IMR-90 (cell line): Measurements from ENCODE around the gene LRRC8B. TPM values are rescaled to one million over a fixed set of nuclear protein-coding genes. Genes with fewer than 3 reads are reported as not detected.

ENCODE experiments used
- ATAC-seq: fragments of 200-7000 bp; cut with Tn5 transposase; 2 replicates; pipeline ENCODE4 v1.9.1; 2020; ENCODE audit warnings: low read depth, mild to moderate bottlenecking, moderate library complexity
- BruUV-seq: library from RNA; stranded (reverse); fragments of 400-500 nt; replicated peaks from 2 replicates; lab custom pipeline; 2021; lab: Mats Ljungman, UMichigan
- CTCF ChIA-PET: fragments of 300-600 bp; formaldehyde crosslinking; extraction: SDS; loops from one replicate; lab custom pipeline; 2021; ENCODE audit warnings: antibody characterized with exemption; lab: Yijun Ruan, JAX
- POLR2A ChIA-PET: fragments of 300-600 bp; sonication (Branson Sonifier 250); formaldehyde crosslinking; loops from one replicate; lab custom pipeline; 2022; ENCODE audit warnings: antibody characterized with exemption; ENCODE audit not compliant: unreplicated experiment; lab: Charles Lee
- DNase-seq: peaks from one replicate; pipeline ENCODE4 v3.0.0; 2013
- H2AFZ ChIP-seq: replicated peaks from 2 replicates; pipeline ENCODE3; 2013; ENCODE audit warnings: low read length, mild to moderate bottlenecking; ENCODE audit not compliant: poor library complexity
- H2AK5ac ChIP-seq: 2 replicates; pipeline ENCODE4 v1.6.1; 2013; ENCODE audit warnings: low read depth, low read length, inconsistent platforms
- H2AK9ac ChIP-seq: replicated peaks from 2 replicates; pipeline ENCODE3; 2013; ENCODE audit warnings: mild to moderate bottlenecking, low read depth, low read length, moderate library complexity; ENCODE audit not compliant: poor library complexity
- H2BK120ac ChIP-seq: 2 replicates; pipeline ENCODE4 v1.6.1; 2013; ENCODE audit warnings: low read depth, low read length, inconsistent platforms
- H2BK15ac ChIP-seq: 3 replicates; pipeline ENCODE4 v1.6.1; 2013; ENCODE audit warnings: low read depth, low read length, inconsistent platforms
- H2BK20ac ChIP-seq: 2 replicates; pipeline ENCODE4 v1.6.1; 2013; ENCODE audit warnings: low read depth, mild to moderate bottlenecking, inconsistent platforms, low read length, moderate library complexity
- H2BK5ac ChIP-seq: 2 replicates; pipeline ENCODE4 v1.6.1; 2013; ENCODE audit warnings: mild to moderate bottlenecking, low read depth, low read length, inconsistent platforms; ENCODE audit not compliant: poor library complexity, severe bottlenecking
- H3K14ac ChIP-seq: replicated peaks from 2 replicates; pipeline ENCODE4 v1.6.1; 2013; ENCODE audit warnings: low read depth, low read length, inconsistent platforms
- H3K18ac ChIP-seq: 2 replicates; pipeline ENCODE4 v1.6.1; 2013; ENCODE audit warnings: low read depth, low read length, control low read depth
- H3K23ac ChIP-seq: 2 replicates; pipeline ENCODE4 v1.6.1; 2013; ENCODE audit warnings: low read depth, low read length, inconsistent platforms
- H3K27ac ChIP-seq: 2 replicates; pipeline ENCODE4 v1.5.1; 2013; ENCODE audit warnings: mild to moderate bottlenecking, control low read depth, low read length; ENCODE audit not compliant: insufficient read depth
- H3K27me3 ChIP-seq: 2 replicates; pipeline ENCODE4 v1.6.1; 2013; ENCODE audit warnings: low read length; ENCODE audit not compliant: control insufficient read depth, insufficient read depth
- H3K36me3 ChIP-seq: 2 replicates; pipeline ENCODE4 v1.6.1; 2013; ENCODE audit warnings: low read length, mixed read lengths; ENCODE audit not compliant: control insufficient read depth, insufficient read depth
- H3K4ac ChIP-seq: 2 replicates; pipeline ENCODE4 v1.6.1; 2013; ENCODE audit warnings: low read depth, low read length, inconsistent platforms
- H3K4me1 ChIP-seq: 2 replicates; pipeline ENCODE4 v1.6.1; 2013; ENCODE audit warnings: low read length, mixed read lengths; ENCODE audit not compliant: control insufficient read depth, insufficient read depth
- H3K4me2 ChIP-seq: 2 replicates; pipeline ENCODE4 v1.6.1; 2013; ENCODE audit warnings: low read depth, mild to moderate bottlenecking, control low read depth, low read length, moderate library complexity
- H3K4me3 ChIP-seq: 2 replicates; pipeline ENCODE4 v1.5.1; 2013; ENCODE audit warnings: low read depth, mild to moderate bottlenecking, control low read depth, low read length, moderate library complexity; ENCODE audit not compliant: insufficient read depth
- H3K56ac ChIP-seq: 2 replicates; pipeline ENCODE4 v1.6.1; 2013; ENCODE audit warnings: low read length, inconsistent platforms; ENCODE audit not compliant: insufficient read depth; ENCODE audit errors: extremely low read depth
- H3K79me1 ChIP-seq, 2 experiments: 2 replicates each; pipeline ENCODE4 v1.6.1; 2013; ENCODE audit warnings: low read length in 2 of 2, inconsistent platforms in 1 of 2, low read depth in 1 of 2
- H3K9ac ChIP-seq: 2 replicates; pipeline ENCODE4 v1.6.1; 2013; ENCODE audit warnings: low read depth, low read length, control low read depth
- H3K9me1 ChIP-seq: 2 replicates; pipeline ENCODE4 v1.6.1; 2013; ENCODE audit warnings: low read length, inconsistent platforms; ENCODE audit not compliant: insufficient read depth
- H3K9me3 ChIP-seq: 2 replicates; pipeline ENCODE4 v1.6.1; 2013; ENCODE audit warnings: low read length; ENCODE audit not compliant: control insufficient read depth, insufficient read depth
- H4K20me1 ChIP-seq: 2 replicates; pipeline ENCODE4 v1.6.1; 2013; ENCODE audit warnings: low read length, inconsistent platforms; ENCODE audit not compliant: insufficient read depth
- H4K5ac ChIP-seq: 2 replicates; pipeline ENCODE4 v1.6.1; 2013; ENCODE audit warnings: mild to moderate bottlenecking, low read depth, low read length, control low read depth
- H4K8ac ChIP-seq, 2 experiments: 2 replicates each; pipeline ENCODE4 v1.6.1; 2013; ENCODE audit warnings: low read depth in 2 of 2, low read length in 2 of 2, control low read depth in 1 of 2, inconsistent platforms in 1 of 2
- H4K91ac ChIP-seq: 2 replicates; pipeline ENCODE4 v1.6.1; 2013; ENCODE audit warnings: low read depth, low read length, inconsistent platforms; ENCODE audit not compliant: insufficient read depth
- BHLHE40 ChIP-seq: fragments of 150-350 bp; IDR thresholded peaks from 2 replicates; pipeline ENCODE4 v1.6.1; 2016; ENCODE audit warnings: mild to moderate bottlenecking, low read depth, low read length
- CHD1 ChIP-seq: IDR thresholded peaks from 2 replicates; pipeline ENCODE4 v1.6.1; 2012; ENCODE audit warnings: low read depth, low read length, improper control_type of control experiment
- CTCF ChIP-seq: conservative IDR thresholded peaks from 2 replicates; pipeline ENCODE4 v1.5.1; 2012; ENCODE audit warnings: mild to moderate bottlenecking, low read depth, low read length, improper control_type of control experiment
- FOS ChIP-seq: fragments of 150-350 bp; IDR thresholded peaks from 2 replicates; pipeline ENCODE4 v1.6.1; 2016; ENCODE audit warnings: low read depth, low read length
- MAZ ChIP-seq: IDR thresholded peaks from 2 replicates; pipeline ENCODE4 v1.6.1; 2012; ENCODE audit warnings: low read depth, mild to moderate bottlenecking, low read length, improper control_type of control experiment, moderate library complexity, borderline replicate concordance
- POLR2A ChIP-seq: IDR thresholded peaks from 2 replicates; pipeline ENCODE4 v1.6.1; 2012; ENCODE audit warnings: mild to moderate bottlenecking, low read depth, low read length
- dilution Hi-C: fragments of 300-500 bp; cut with HindIII; formaldehyde crosslinking; loops from one replicate; pipeline ENCODE4 v1.14.3; 2018; ENCODE audit warnings: low sequenced_read_pairs; ENCODE audit not compliant: unreplicated experiment
- in situ Hi-C: fragments of 300-500 bp; cut with MboI; formaldehyde crosslinking; loops from 3 replicates; pipeline ENCODE4 v1.14.3; 2019; ENCODE audit warnings: low sequenced_read_pairs, inconsistent platforms, mixed read lengths
- intact Hi-C: fragments of 100-400 bp; cut with micrococcal nuclease; formaldehyde crosslinking; loops from 2 replicates; pipeline ENCODE4 v1.10.0; 2022
- polyA plus RNA-seq, 3 experiments: library from polyadenylated mRNA; depleted of rRNA; stranded (reverse); fragments of >200 nt; gene quantifications; 2 replicates each; pipeline ENCODE4 v1.2.3, GENCODE V29; 2012; ENCODE audit warnings: low replicate concordance in 1 of 3
- total RNA-seq: library from RNA; depleted of rRNA; stranded (reverse); fragments of >200 nt; gene quantifications from 2 replicates; pipeline ENCODE4 v1.2.3, GENCODE V29; 2012

The LRRC8B gene
- total and polyA plus RNA-seq, 2 of the 4 experiments (the other 2 are of a cell fraction), result 0.74 to 1.8 TPM

- no peak overlapping the region for H2BK120ac ChIP-seq
- no peak overlapping the region for H3K9ac ChIP-seq
- no peaks in the 10 kb centered on the region; the same call in 1 of the 2 replicates for H4K20me1 ChIP-seq
- peaks cover 16 to 46% of the 10 kb centered on the region in 2 experiments for H3K79me1 ChIP-seq
- no peak overlapping the region for H4K5ac ChIP-seq
- dilution Hi-C loops, result no loop called here
- no peak overlapping the region for H3K18ac ChIP-seq
- H3K4me1 ChIP-seq, result peaks cover 9% of the 10 kb centered on the region
- H2AK5ac ChIP-seq, result no peak overlapping the region
- no peak for ATAC-seq
- H4K91ac ChIP-seq, result no peak overlapping the region
- no peaks in the 10 kb centered on the region for H3K36me3 ChIP-seq
- H2AFZ ChIP-seq, result no peak overlapping the region
- no peak overlapping the region for H3K14ac ChIP-seq
- no peak overlapping the region for H2BK20ac ChIP-seq
- no peaks in the 10 kb centered on the region for H3K27me3 ChIP-seq
- intact Hi-C loops, result loop anchor here (10.0 kb wide), 1 partner anchor 1886 kb away; no protein-coding TSS in a partner anchor
- H3K4me2 ChIP-seq, result no peak overlapping the region
- no peak overlapping the region for H3K4me3 ChIP-seq
- no TSS peak for BruUV-seq
- TF ChIP-seq POLR2A (no peak), BHLHE40 (no peak), FOS (no peak), CTCF (no peak), CHD1 (no peak), MAZ (no peak)
- peaks cover 3% of the 10 kb centered on the region; the same call in 1 of the 2 replicates for H3K9me1 ChIP-seq
- H3K4ac ChIP-seq, result no peak overlapping the region
- H2BK15ac ChIP-seq, result no peak overlapping the region
- no peak overlapping the region for H2AK9ac ChIP-seq
- H4K8ac ChIP-seq, result no peak overlapping the region; a peak in 1 of 4 replicates
- ChIA-PET POLR2A (no interaction called here), CTCF (no interaction called here)
- DNase-seq, result no peak
- no peak overlapping the region for H2BK5ac ChIP-seq
- H3K9me3 ChIP-seq, result no peaks in the 10 kb centered on the region
- in situ Hi-C loops, result no loop called here
- no peak overlapping the region for H3K56ac ChIP-seq
- 0 out of 2 replicates have a peak overlapping the region, but pooled peaks have one; percentile 71 for H3K23ac ChIP-seq
- H3K27ac ChIP-seq, result no peak overlapping the region
Measured at GRCh38 chr1:89640440-89640839, 115.8 kb downstream of the LRRC8B start.
